Measurements from ENCODE around the gene KDM4B.

DNA sequence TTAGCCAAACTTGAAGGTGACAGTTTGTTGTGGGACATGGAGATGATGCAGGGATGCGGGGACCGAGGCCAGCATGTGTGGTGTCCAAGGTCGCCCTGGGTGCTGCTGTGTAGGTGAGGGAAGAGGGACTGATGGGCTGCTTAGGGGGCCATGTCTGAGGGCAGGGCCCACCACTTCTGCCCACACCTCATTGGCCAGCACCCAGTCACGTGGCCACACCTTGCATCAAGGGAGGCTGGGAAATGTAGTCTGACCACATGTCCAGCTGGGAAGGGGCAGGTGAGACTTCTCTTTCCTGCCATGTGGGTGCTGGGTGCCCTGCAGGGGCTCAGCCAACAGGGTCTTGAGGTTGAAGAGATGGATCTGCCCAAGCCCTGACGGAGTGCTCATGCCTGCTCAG, 88.9 kb downstream of the KDM4B start:
- TF ChIP-seq, protein P1, sequence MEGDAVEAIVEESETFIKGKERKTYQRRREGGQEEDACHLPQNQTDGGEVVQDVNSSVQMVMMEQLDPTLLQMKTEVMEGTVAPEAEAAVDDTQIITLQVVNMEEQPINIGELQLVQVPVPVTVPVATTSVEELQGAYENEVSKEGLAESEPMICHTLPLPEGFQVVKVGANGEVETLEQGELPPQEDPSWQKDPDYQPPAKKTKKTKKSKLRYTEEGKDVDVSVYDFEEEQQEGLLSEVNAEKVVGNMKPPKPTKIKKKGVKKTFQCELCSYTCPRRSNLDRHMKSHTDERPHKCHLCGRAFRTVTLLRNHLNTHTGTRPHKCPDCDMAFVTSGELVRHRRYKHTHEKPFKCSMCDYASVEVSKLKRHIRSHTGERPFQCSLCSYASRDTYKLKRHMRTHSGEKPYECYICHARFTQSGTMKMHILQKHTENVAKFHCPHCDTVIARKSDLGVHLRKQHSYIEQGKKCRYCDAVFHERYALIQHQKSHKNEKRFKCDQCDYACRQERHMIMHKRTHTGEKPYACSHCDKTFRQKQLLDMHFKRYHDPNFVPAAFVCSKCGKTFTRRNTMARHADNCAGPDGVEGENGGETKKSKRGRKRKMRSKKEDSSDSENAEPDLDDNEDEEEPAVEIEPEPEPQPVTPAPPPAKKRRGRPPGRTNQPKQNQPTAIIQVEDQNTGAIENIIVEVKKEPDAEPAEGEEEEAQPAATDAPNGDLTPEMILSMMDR (IDR thresholded peaks at IDR 0.05 in 2 of 3, conservative IDR thresholded peaks at IDR 0.05 in 1 of 3; ENCODE audit: borderline replicate concordance in 1 of 3, insufficient read depth in 1 of 3, low read depth in 2 of 3, low read length in 2 of 3), result no peak
- TF ChIP-seq, protein P2, sequence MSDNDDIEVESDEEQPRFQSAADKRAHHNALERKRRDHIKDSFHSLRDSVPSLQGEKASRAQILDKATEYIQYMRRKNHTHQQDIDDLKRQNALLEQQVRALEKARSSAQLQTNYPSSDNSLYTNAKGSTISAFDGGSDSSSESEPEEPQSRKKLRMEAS (IDR thresholded peaks at IDR 0.05), result no peak
- TF ChIP-seq POLR2A (IDR thresholded peaks at IDR 0.05; ENCODE audit: borderline replicate concordance, extremely low read depth, insufficient read depth, insufficient read length) (no peak), YY1 (IDR thresholded peaks at IDR 0.05; ENCODE audit: extremely low read depth, insufficient replicate concordance, low read depth, low read length) (no peak)

Measured in HCT116 (cell line).